Activated naive CD4-positive, alpha-beta T cell treated with anti-CD3 and anti-CD28 coated beads for 36 hours (primary cell): Measurements from ENCODE around the gene POMP. TPM values are rescaled to one million over a fixed set of nuclear protein-coding genes. Genes with fewer than 3 reads are reported as not detected.
"Not testable (repeated sequence)": the region's sequence is repeated elsewhere in the genome, so short reads cannot be mapped to it uniquely, and the experiment has no call there.

Experiments used
- CTCF ChIA-PET: fragments of 350-600 bp; sonication (Branson Sonifier 250); formaldehyde crosslinking; loops from one replicate; lab custom pipeline; 2021; ENCODE audit warnings: antibody characterized with exemption; lab: Charles Lee
- DNase-seq: peaks from one replicate; pipeline ENCODE4 v3.0.0-alpha.2; 2020
- H3K27ac Mint-ChIP-seq: one replicate; pipeline ENCODE4 v1.8.0; 2021; ENCODE audit warnings: mild to moderate bottlenecking, mixed read lengths
- H3K27me3 Mint-ChIP-seq: one replicate; pipeline ENCODE4 v1.8.0; 2021; ENCODE audit warnings: low read depth, mixed read lengths
- H3K36me3 Mint-ChIP-seq: one replicate; pipeline ENCODE4 v1.8.0; 2021; ENCODE audit warnings: low read depth, mixed read lengths
- H3K4me1 Mint-ChIP-seq: one replicate; pipeline ENCODE4 v1.8.0; 2021; ENCODE audit warnings: low read depth, mixed read lengths
- H3K4me3 Mint-ChIP-seq: one replicate; pipeline ENCODE4 v1.8.0; 2021; ENCODE audit warnings: mild to moderate bottlenecking, moderate library complexity, mixed read lengths
- H3K9me3 Mint-ChIP-seq: one replicate; pipeline ENCODE4 v1.8.0; 2021; ENCODE audit warnings: mixed read lengths
- intact Hi-C: fragments of 100-400 bp; cut with micrococcal nuclease; formaldehyde crosslinking; loops from one replicate; pipeline ENCODE4 v1.15.1; 2023
- total RNA-seq, 2 experiments: library from RNA; stranded (reverse); gene quantifications; one replicate each; pipeline ENCODE4 v1.2.3, GENCODE V29; 2021

Gene POMP
- total RNA-seq, 2 experiments from 2014 or later: 106 to 108 TPM

GRCh38 chr13:28679628-28680027, 20.7 kb downstream of the POMP start:
- intact Hi-C loops: loop anchor here (2.0 kb wide), 1 partner anchor 117 kb away; no protein-coding TSS in a partner anchor
- H3K36me3 Mint-ChIP-seq: peaks cover 15% of the 10 kb centered on the region
- H3K4me1 Mint-ChIP-seq: no peaks in the 10 kb centered on the region
- CTCF ChIA-PET: no interaction called here
- no peak overlapping the region for H3K27ac Mint-ChIP-seq
- H3K27me3 Mint-ChIP-seq: no peaks in the 10 kb centered on the region
- H3K4me3 Mint-ChIP-seq: no peak overlapping the region
- no peak for DNase-seq
- no peaks in the 10 kb centered on the region for H3K9me3 Mint-ChIP-seq

DNA sequence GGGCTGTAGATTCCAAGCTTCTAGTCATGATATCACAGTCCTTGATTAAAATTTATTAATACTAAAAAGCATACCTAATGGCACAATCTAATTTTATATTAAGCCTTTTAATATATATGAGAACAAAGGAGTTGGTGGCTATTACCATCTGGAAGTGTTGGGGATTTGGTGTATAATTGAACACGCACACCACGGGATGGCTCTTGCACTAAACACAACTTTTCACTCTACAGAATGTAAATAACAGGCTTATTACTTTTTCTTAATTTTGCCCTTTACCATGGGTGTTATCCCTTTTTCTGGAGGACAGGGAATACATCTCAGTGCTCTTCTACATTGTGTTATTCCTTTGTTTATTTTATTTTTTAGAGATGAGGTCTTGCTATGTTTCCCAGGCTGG, 21.6 kb downstream of the POMP start:
- peaks cover 12% of the 10 kb centered on the region for H3K36me3 Mint-ChIP-seq
- CTCF ChIA-PET: interaction anchor here (0.9 to 1.1 kb wide), 2 partner anchors 19 to 357 kb away, joined by 3 read pairs; no protein-coding TSS in a partner anchor
- no peak overlapping the region for H3K4me3 Mint-ChIP-seq
- H3K4me1 Mint-ChIP-seq: no peaks in the 10 kb centered on the region
- no peak overlapping the region for H3K27ac Mint-ChIP-seq
- no peaks in the 10 kb centered on the region for H3K27me3 Mint-ChIP-seq
- H3K9me3 Mint-ChIP-seq: no peaks in the 10 kb centered on the region
- intact Hi-C loops: no loop called here
- DNase-seq: no peak

DNA sequence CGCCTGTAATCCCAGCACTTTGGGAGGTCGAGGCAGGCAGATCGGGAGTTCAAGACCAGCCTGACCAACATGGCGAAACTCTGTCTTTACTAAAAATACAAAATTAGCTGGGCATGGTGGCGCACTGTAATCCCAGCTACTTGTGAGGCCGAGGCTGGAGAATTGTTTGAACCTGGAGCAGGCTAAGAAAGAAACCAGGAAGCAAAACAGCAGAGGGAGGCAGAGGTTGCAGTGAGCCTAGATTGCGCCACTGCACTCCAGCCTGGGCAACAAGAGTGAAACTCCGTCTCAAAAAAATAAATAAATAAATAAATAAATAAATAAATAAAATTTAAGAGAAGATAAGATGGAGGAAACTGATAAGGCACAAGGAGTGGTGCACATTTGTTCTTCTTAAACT, 24.2 kb downstream of the POMP start:
- H3K9me3 Mint-ChIP-seq, H3K36me3 Mint-ChIP-seq, H3K4me1 Mint-ChIP-seq, intact Hi-C loops, H3K27me3 Mint-ChIP-seq, H3K4me3 Mint-ChIP-seq, H3K27ac Mint-ChIP-seq, DNase-seq, CTCF ChIA-PET: not testable (repeated sequence)

- Mint-ChIP-seq H3K27ac (no peak overlapping the region), H3K4me1 (no peaks in the 10 kb centered on the region), H3K27me3 (no peaks in the 10 kb centered on the region), H3K4me3 (no peak overlapping the region), H3K9me3 (peaks cover 15% of the 10 kb centered on the region), H3K36me3 (peaks cover 5% of the 10 kb centered on the region)
- no peak for DNase-seq
- intact Hi-C loops: no loop called here
- CTCF ChIA-PET: no interaction called here
Measured at GRCh38 chr13:28684257-28684656, 25.3 kb downstream of the POMP start.

- Mint-ChIP-seq H3K4me1 (no peaks in the 10 kb centered on the region), H3K9me3 (peaks cover 22% of the 10 kb centered on the region), H3K27ac (no peak overlapping the region), H3K36me3 (peaks cover 4% of the 10 kb centered on the region), H3K4me3 (no peak overlapping the region), H3K27me3 (no peaks in the 10 kb centered on the region)
- intact Hi-C loops: no loop called here
- no peak for DNase-seq
- CTCF ChIA-PET: interaction anchor here (0.6 kb wide), 1 partner anchor 241 kb away, joined by 3 read pairs; no protein-coding TSS in a partner anchor
Measured at GRCh38 chr13:28685114-28685513, 26.2 kb downstream of the POMP start.

DNA sequence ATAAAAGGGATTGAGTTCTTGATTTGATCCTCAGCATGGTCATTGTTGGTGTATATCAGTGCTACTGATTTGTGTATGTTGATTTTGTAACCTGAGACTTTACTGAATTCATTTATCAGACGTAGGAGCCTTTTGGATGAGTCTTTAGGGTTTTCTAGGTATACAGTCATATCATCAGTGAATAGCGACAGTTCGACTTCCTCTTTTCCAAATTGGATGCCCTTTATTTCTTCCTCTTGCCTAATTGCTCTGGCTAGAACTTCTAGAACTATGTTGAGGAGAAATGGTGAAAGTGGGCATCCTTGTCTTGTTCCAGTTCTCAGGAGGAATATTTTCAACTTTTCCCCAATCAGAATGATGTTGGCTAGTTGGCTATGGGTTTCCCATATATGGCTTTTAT, 27.0 kb downstream of the POMP start:
- intact Hi-C loops: no loop called here
- CTCF ChIA-PET: no interaction called here

DNA sequence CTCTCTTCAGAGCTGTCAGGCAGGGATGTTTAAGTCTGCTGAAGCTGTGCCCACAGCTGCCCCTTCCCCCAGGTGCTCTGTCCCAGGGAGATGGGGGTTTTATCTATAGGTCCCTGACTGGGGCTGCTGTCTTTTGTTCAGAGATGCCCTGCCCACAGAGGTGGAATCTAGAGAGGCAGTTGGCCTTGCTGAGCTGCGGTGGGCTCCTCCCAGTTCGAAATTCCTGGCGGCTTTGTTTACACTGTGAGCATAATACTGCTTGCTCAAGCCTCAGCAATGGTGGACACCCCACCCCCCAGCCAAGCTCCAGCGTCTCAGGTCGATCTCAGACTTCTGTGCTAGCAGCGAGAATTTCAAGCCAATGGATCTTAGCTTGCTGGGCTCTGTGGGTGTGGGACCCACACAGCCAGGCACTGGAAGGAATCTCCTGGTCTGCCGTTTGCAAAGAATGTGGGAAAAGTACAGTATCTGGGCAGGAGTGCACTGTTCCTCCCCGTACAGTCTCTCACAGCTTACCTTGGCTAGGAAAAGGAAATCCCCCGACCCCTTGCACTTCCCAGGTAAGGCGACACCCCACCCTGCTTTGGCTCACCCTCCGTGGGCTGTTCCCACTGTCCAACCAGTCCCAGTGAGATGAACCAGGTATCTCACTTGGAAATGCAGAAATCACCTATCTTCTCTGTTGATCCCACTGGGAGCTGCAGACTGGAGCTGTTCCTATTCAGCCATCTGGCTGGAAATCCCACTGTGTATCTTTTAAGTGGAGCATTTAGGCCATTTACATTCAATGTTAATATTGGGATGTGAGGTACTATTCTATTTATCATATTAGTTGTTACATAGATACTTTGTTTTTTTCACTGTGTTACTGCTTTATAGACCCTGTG, 34.9 kb downstream of the POMP start:
- Mint-ChIP-seq H3K9me3 (peaks cover 24% of the 10 kb centered on the region), H3K36me3 (peaks cover 22% of the 10 kb centered on the region)
- H3K4me1 Mint-ChIP-seq, H3K27me3 Mint-ChIP-seq, DNase-seq, H3K4me3 Mint-ChIP-seq, CTCF ChIA-PET, H3K27ac Mint-ChIP-seq, intact Hi-C loops: not testable (repeated sequence)

More for the DNA sequence above, 27.0 kb downstream of the POMP start:
- peaks cover 25% of the 10 kb centered on the region for H3K9me3 Mint-ChIP-seq
- H3K4me3 Mint-ChIP-seq: no peak overlapping the region
- no peaks in the 10 kb centered on the region for H3K4me1 Mint-ChIP-seq
- peaks cover 6% of the 10 kb centered on the region for H3K36me3 Mint-ChIP-seq
- no peaks in the 10 kb centered on the region for H3K27me3 Mint-ChIP-seq
- no peak overlapping the region for H3K27ac Mint-ChIP-seq
- DNase-seq: no peak

DNA sequence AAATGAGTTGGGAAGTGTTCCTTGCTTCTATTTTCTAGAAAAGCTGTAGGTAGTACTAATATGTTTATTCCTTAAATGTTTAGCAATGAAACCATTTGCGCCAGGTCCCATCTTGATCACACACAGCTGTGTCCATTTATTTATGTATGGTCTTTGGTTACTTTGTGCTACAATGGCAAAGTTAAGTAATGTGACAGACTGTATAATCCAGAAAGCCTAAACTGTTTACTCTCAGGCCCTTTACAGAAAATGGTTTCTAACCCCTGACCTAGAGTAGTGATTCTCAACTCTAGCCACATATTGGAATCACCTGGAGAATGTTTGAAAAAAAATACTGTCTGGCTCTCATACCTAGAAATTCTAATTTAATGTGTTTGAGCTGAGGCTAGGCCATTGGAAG, 38.5 kb downstream of the POMP start:
- Mint-ChIP-seq H3K4me1 (no peaks in the 10 kb centered on the region), H3K9me3 (peaks cover 3% of the 10 kb centered on the region), H3K36me3 (peaks cover 37% of the 10 kb centered on the region), H3K27ac (no peak overlapping the region), H3K4me3 (no peak overlapping the region), H3K27me3 (no peaks in the 10 kb centered on the region)
- DNase-seq: no peak
- intact Hi-C loops: no loop called here
- CTCF ChIA-PET: no interaction called here

GRCh38 chr13:28699246-28699645, 40.3 kb downstream of the POMP start:
- DNase-seq: no peak
- H3K9me3 Mint-ChIP-seq: no peaks in the 10 kb centered on the region
- CTCF ChIA-PET: interaction anchor here (1.8 kb wide), 1 partner anchor 97 kb away, joined by 5 read pairs; no protein-coding TSS in a partner anchor
- no peaks in the 10 kb centered on the region for H3K27me3 Mint-ChIP-seq
- H3K27ac Mint-ChIP-seq: no peak overlapping the region
- intact Hi-C loops: no loop called here
- H3K4me3 Mint-ChIP-seq: no peak overlapping the region
- no peaks in the 10 kb centered on the region for H3K4me1 Mint-ChIP-seq
- H3K36me3 Mint-ChIP-seq: peaks cover 37% of the 10 kb centered on the region

- Mint-ChIP-seq H3K27me3 (no peaks in the 10 kb centered on the region), H3K4me1 (peaks cover 8% of the 10 kb centered on the region), H3K4me3 (no peak overlapping the region), H3K9me3 (no peaks in the 10 kb centered on the region), H3K36me3 (peaks cover 31% of the 10 kb centered on the region), H3K27ac (no peak overlapping the region)
- CTCF ChIA-PET: no interaction called here
- intact Hi-C loops: no loop called here
- no peak for DNase-seq
Measured at GRCh38 chr13:28704282-28704681, 45.4 kb downstream of the POMP start.

DNA sequence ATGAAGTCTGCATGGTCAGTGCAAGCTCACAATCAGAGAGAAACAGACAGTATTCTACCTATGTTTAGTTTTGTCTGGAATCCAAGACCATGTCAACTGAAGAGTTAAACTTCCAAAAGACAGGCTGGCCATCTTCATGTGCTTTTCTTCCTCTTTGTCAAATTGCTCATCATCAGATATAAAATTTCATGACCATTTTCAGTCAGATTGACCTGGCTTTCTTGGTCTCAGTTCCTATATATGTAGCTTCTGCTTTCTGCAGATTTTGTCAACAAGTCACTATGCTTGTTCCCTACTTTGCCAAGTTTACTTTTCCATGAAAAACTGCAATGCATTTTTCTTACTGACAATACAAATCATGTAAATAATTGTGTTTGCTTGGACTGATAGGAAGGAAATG, 46.0 kb downstream of the POMP start:
- intact Hi-C loops: no loop called here
- Mint-ChIP-seq H3K4me1 (peaks cover 8% of the 10 kb centered on the region), H3K9me3 (no peaks in the 10 kb centered on the region), H3K36me3 (peaks cover 30% of the 10 kb centered on the region), H3K27me3 (no peaks in the 10 kb centered on the region), H3K27ac (no peak overlapping the region), H3K4me3 (no peak overlapping the region)
- CTCF ChIA-PET: no interaction called here
- no peak for DNase-seq

DNA sequence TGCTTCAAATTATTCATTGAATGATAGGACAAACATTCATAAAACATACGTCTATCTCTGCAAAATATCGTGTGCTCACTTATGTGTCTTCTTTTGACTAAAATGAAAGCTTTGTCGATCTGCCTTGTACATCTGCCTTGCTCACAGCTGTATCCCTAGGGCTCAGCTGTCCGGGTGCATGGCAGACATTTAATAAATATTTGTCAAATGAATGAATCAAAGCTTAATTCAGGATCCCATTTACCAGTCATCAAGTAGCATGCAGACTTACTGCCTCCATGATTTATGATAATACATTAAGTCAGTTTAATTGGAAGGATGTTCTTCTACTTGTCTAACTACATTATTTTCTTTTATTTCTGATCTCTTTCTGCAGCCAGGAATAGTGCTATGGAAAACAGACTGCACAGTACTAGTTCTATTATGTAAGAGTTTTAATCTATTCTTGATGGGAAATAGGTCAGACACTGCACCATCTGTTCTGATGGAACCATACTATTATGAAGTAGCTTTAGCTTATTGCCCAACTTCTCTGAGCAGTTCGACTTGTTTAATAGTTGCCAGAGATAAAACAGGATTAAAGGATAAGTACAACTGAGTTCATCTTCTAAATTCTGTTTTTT, 46.6 kb downstream of the POMP start:
- CTCF ChIA-PET: no interaction called here

More for the DNA sequence above, 46.6 kb downstream of the POMP start:
- H3K27me3 Mint-ChIP-seq: no peaks in the 10 kb centered on the region
- H3K36me3 Mint-ChIP-seq: peaks cover 28% of the 10 kb centered on the region
- intact Hi-C loops: no loop called here
- no peak for DNase-seq
- H3K4me1 Mint-ChIP-seq: peaks cover 8% of the 10 kb centered on the region
- no peaks in the 10 kb centered on the region for H3K9me3 Mint-ChIP-seq
- no peak overlapping the region for H3K27ac Mint-ChIP-seq
- no peak overlapping the region for H3K4me3 Mint-ChIP-seq
